Uterus (tissue), 2 donors: ENCODE measurements around the gene RASSF1.

Source experiments
- POLR2A ChIP-seq, 2 donors: fragments of 450-650 bp; IDR thresholded peaks; one replicate each; pipeline ENCODE4 v1.6.1; 2016; ENCODE audit warnings: antibody characterized with exemption in 2 of 2, mild to moderate bottlenecking in 1 of 2, moderate library complexity in 1 of 2
- TF ChIP-seq, protein P1 (sequence below), 4 experiments: fragments of 200-600 bp in 2 of 4; fragments of 450-650 bp in 2 of 4; sonication (generic) in 2 of 4; IDR thresholded peaks; one replicate each; pipeline ENCODE4 v1.5.1; 2016 to 2019; ENCODE audit warnings: antibody characterized with exemption in 4 of 4, mild to moderate bottlenecking in 2 of 4, moderate library complexity in 1 of 4

DNA sequence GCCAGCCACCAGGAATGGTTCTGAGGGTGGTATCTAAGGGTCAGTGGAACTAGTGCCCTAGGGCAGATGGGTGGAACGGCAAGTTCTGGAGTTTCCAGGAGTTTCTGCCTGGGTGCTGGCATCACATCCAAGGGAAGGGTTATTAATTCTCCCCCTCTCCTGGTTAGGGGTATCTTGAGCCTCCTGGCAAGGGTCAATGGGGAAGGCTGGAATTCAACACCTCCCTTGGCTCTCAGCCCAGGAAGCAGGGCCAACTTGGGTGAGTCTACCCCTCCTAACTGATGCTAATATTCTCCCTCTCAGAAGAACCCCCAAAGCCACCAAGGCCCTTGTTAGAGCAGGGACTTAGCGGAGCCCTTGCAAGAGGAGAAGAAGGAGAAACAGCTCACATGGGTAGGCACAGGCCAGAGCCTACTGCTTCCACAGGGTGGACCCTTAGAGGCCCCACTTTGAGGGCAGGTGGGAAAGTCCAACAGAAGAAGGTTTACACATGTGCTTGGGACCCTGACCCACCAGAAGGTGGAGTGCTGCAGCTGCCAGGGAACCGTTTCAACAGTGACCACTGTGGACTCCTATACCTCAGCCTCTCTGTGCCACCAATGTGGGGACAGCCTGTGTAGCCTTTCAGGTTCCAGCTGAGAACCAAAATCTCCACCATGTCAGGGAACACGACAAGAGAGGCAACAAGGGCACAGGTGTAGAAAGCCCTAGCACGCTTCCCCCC is 15.4 kb upstream of the RASSF1 start:
- TF ChIP-seq, protein P1, sequence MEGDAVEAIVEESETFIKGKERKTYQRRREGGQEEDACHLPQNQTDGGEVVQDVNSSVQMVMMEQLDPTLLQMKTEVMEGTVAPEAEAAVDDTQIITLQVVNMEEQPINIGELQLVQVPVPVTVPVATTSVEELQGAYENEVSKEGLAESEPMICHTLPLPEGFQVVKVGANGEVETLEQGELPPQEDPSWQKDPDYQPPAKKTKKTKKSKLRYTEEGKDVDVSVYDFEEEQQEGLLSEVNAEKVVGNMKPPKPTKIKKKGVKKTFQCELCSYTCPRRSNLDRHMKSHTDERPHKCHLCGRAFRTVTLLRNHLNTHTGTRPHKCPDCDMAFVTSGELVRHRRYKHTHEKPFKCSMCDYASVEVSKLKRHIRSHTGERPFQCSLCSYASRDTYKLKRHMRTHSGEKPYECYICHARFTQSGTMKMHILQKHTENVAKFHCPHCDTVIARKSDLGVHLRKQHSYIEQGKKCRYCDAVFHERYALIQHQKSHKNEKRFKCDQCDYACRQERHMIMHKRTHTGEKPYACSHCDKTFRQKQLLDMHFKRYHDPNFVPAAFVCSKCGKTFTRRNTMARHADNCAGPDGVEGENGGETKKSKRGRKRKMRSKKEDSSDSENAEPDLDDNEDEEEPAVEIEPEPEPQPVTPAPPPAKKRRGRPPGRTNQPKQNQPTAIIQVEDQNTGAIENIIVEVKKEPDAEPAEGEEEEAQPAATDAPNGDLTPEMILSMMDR (IDR thresholded peaks at IDR 0.05) = no peak
- no peak for TF ChIP-seq POLR2A (IDR thresholded peaks at IDR 0.05)
